HG02571 (cell line): ENCODE data around the gene CCL11.

Experiments used
- ATAC-seq: cut with Tn5 transposase; IDR thresholded peaks from one replicate; pipeline ENCODE4 v1.9.1; 2021; ENCODE audit warnings: mild to moderate bottlenecking, moderate library complexity; ENCODE audit not compliant: unreplicated experiment

CCL11 gene

DNA sequence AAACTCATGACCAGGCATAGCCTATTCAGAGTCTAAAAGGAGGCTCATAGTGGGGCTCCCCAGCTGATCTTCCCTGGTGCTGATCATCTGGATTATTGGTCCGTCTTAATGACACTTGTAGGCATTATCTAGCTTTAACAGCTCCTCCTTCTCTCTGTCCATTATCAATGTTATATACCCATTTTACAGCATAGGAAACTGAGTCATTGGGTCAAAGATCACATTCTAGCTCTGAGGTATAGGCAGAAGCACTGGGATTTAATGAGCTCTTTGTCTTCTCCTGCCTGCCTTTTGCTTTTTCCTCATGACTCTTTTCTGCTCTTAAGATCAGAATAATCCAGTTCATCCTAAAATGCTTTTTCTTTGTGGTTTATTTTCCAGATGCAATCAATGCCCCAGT is 29.7 kb upstream of the CCL11 start:
- ATAC-seq = no peak

DNA sequence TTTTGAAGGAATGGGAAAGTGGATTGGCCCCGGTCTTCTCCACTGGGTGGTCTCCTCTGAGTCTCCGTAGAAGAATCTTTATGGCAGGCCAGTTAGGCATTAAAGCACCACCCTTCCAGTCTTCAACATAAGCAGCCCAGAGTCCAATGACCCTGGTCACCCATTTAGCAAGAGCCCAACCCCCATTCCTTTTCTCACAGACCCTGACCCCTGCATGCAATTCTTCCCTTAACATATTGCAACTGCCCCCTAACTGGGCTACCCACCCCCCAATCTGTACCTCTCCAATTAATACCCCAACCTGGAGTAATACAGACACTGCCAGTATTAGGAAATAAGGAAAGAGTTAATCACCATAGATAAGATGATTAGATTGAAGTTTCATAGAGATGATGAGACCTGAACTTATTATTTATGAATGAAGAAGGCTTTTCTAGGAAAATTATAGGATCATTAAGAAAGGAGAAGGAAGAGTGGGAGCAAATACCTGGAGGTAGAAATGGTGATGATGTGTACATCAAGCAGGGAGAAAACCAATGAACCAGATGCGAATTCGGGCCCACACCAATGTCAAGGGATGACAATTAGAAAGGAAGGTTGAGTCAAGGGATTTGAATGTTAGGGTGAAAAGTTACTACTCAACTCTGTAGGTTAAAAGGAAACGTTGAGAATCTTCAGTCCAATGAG is 28.1 kb upstream of the CCL11 start:
- ATAC-seq = no peak

DNA sequence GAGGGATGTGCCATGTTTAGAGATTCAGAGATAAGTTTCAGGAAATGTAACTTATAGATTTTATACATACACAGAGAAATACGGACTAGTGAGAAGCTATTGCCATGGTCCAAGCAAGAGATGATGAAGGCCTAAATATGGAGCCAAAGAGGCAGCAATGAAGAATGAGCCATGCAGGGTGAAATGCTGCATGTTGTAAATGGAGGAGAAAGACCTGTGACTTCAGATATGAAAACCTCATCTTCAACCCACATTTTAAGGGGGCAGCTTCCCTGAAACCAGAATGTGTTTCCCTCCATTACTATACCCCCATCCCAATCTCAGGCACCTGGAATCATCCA is 27.6 kb upstream of the CCL11 start:
- ATAC-seq = no peak

- ATAC-seq = no peak
These were observed 26.4 kb upstream of the CCL11 start for GRCh38 chr17:34259146-34259545.

- no peak for ATAC-seq
These were observed 24.7 kb upstream of the CCL11 start for GRCh38 chr17:34260861-34261260.

DNA sequence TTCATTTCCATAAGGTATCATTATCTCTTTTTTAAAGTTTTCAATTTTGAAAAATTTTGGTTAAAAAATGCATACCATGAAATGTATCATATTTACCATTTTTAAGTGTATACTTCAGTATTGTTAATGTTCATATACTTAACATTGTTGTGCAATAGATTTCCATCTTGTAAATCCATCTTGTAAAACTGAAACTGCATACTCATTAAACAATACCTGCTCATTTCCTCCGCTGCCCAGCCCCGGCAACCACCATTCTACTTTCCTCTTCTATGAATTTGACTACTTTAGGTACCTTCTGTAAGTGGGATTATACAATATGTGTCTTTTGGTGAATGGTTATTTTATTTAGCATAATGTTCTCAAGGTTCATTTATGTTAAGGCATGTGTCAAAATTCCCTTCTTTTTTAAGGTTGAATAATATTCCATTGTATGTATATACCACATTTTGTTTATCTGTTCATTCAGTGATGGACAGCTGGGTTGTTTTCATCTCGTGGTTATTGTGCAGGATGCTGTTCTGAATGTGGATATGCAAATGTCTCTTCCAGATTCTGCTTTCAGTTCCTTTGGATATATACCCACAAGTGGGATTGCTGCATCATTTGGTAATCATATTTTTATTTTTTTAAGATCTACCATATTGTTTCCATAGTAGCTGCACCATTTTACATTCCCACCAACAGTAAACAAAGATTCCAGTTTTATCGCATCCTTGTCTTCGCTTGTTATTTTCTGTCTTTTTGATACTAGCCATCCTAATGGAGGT is 23.8 kb upstream of the CCL11 start:
- no peak for ATAC-seq

GRCh38 chr17:34265711-34266110 is 19.8 kb upstream of the CCL11 start:
- no peak for ATAC-seq

GRCh38 chr17:34269969-34270368 is 15.6 kb upstream of the CCL11 start, which contains the start of gene CCL7:
Gene CCL7, plus strand, starts transcription at chr17:34270221. Its CDS starts 70 bp downstream, at chr17:34270291.
- ATAC-seq = no peak

- ATAC-seq = no peak
These were observed 9.7 kb upstream of the CCL11 start for GRCh38 chr17:34275881-34276280.

DNA sequence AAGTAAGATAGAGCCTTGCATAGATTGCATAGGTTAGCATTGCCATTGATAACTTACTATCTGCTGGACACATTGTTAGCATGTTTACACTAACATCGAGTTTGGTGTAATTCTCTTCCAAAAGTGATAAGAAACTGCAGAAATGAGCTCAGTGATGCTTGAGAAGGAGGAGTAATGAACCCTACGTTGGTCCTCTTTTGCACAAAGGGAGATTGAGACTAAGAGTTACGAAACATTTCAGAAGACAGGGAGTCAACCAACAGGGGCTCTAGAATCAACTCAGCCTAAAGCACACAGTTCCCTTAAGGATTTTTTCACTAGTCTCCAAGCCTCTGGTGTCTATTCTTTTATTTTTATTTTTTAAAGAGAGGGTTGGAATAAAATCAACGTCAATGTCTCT is 8.7 kb upstream of the CCL11 start:
- no peak for ATAC-seq

GRCh38 chr17:34283571-34283970 is 2.0 kb upstream of the CCL11 start:
- no peak for ATAC-seq

- no peak for ATAC-seq
These were observed 2.3 kb downstream of the CCL11 start for GRCh38 chr17:34287875-34288274.

DNA sequence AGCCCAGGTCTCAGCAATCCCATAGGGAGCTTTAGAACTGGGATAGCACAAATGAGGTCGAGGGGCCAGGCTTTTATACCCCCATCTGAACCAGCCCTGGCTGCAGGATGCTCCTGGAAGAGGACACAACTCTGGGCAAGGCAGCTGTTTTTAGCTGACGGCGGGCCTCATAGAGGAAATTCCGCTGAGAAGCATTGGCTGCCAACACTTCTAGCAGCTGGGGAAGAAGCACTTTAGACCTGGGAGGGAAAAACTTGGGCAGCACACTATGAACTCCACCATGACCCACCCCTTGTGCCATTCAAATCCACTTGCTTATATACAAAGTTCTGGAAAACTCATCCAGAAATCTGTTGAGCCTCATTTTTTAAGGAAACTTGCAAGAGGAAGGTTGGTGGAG is 5.0 kb downstream of the CCL11 start:
- ATAC-seq = no peak

DNA sequence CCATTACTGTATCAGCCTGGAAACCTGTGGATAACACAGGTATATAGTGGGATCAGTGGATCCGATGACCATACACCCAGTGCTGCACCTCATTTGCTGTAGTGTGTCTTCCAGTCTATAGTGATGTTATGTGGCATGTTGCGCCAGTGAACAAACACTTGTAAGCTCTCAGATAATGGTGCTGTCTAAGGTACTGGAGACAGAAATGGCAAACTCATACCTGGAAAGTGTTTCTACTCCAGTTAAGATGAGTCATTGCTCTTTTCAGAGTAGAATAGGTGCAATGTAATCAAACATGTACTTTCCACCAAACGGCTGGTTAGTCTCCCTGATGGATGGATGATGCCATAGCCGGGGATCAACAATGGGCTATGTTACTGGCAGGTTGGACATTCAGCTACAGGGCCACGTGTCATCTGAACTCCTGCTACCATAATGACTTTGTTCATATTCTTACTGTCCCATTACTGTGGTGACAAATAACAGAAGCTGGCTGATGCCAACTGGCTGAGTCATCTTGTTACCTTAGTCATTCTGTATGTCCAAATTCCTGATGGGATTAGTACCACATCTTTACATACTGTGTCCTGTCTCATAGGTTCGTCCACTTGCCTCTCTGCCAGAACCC is 6.3 kb downstream of the CCL11 start:
- ATAC-seq = no peak

- no peak for ATAC-seq
These were observed 13.5 kb downstream of the CCL11 start for GRCh38 chr17:34299027-34299426.

DNA sequence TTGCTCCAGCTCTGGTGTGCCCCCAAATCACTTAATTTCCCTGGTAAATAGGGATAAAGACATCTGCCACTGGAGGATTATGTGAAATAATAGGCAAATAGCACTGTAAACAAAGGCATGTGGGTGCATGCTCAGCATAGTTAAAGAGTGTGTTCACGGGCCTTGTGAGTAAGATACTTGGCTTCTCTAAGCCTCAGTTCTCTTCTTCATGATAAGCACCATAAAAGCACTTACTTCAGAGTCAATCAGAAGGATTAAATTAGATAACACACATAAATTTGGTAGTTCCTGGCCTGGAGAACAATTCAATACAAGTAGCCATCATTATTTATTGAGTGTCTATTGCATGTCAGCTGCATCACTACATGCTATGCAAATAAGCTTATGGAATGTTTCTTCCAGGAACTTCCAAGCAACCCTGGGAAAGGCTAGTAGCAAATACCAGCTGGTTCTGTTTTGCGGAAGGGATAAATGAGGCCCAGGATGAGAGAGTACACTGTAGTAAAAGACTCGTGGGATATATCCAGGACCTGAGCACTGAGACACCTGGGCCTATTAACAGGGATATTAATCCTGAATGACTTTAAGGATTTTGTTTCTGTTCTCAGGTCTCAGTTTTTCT is 14.5 kb downstream of the CCL11 start:
- no peak for ATAC-seq

- no peak for ATAC-seq
These were observed 15.3 kb downstream of the CCL11 start for GRCh38 chr17:34300652-34301370.

- ATAC-seq = no peak
These were observed 16.4 kb downstream of the CCL11 start for GRCh38 chr17:34301986-34302385.

DNA sequence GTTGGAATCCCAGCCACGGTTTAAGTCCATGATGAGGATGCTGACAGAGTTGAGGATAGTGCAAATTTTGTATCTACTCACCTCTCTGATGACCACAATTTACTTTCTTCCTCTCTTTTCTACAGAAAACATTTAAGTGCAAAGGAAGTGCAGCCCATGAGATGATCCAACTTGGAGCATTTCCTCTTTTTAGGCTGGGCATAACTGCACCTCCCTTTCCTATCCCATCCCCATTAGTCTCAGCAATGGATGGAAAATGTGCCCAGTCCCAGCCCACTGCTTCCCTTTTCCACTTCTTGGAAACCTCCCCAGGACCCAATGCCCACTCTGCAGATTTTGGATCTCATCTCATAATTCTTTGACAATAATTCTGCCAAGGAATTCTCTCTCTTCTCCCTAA is 17.1 kb downstream of the CCL11 start:
- ATAC-seq = no peak

DNA sequence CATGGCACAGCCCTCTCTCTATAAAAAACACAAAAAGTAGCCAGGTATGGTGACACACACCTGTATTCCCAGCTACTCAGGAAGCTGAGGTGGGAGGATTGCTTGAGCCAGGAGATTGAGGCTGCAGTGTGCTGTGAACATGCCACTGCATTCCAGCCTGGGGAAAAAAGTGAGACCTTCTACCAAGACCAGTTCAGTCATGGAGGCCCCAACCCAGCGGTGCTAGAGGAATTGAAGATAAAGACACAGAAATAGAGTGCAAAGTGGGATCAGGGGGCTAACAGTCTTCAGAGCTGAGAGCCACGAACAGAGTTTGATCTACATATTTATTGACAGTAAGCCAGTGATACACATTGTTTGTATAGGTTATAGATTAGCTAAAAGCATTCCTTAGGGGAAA is 18.1 kb downstream of the CCL11 start:
- no peak for ATAC-seq

DNA sequence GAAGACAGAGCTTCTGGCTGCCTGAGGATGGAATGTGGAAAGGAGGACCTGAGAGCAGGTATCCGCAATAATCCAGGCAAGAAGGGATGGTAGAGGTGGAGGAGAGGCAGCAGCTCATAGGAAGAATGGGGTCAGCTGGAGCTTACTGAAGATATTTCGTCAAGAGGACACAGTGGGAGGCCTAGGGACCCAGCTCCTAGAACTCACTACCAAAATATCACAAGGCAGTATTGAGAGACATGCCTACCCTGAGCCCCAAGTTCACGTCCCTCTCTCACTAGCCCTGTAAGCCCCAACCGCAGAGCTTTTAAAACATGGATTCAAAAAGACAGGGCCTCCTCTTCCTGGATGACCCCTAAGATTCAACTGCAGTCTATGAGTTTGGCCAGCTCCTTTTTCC is 19.5 kb downstream of the CCL11 start:
- ATAC-seq = no peak
